Ovary (tissue), 3 donors: ENCODE measurements around the gene NRGN.

Experiments
- EP300 ChIP-seq: sonication (generic); formaldehyde crosslinking; IDR thresholded peaks from one replicate; pipeline ENCODE4 v1.6.1; 2017; ENCODE audit warnings: antibody characterized with exemption
- TF ChIP-seq, protein P1 (sequence below), 3 donors: fragments of 450-650 bp in 2 of 3; fragments of 200-600 bp in 1 of 3; IDR thresholded peaks; one replicate each; pipeline versions ENCODE4 v1.5.1 to v1.8.0; 2016 to 2022; ENCODE audit warnings: antibody characterized with exemption in 3 of 3, mild to moderate bottlenecking in 1 of 3
- donor health status: DM: no; HTN: no; CAD: no.

- TF ChIP-seq, protein P1, sequence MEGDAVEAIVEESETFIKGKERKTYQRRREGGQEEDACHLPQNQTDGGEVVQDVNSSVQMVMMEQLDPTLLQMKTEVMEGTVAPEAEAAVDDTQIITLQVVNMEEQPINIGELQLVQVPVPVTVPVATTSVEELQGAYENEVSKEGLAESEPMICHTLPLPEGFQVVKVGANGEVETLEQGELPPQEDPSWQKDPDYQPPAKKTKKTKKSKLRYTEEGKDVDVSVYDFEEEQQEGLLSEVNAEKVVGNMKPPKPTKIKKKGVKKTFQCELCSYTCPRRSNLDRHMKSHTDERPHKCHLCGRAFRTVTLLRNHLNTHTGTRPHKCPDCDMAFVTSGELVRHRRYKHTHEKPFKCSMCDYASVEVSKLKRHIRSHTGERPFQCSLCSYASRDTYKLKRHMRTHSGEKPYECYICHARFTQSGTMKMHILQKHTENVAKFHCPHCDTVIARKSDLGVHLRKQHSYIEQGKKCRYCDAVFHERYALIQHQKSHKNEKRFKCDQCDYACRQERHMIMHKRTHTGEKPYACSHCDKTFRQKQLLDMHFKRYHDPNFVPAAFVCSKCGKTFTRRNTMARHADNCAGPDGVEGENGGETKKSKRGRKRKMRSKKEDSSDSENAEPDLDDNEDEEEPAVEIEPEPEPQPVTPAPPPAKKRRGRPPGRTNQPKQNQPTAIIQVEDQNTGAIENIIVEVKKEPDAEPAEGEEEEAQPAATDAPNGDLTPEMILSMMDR (IDR thresholded peaks at IDR 0.05) = no peak
- TF ChIP-seq EP300 = no peak
These were observed 20.5 kb downstream of the NRGN start for GRCh38 chr11:124760205-124760652.
